NCI-H524 (cell line): ENCODE results near the gene RPS6KB2.
"Not testable (repeated sequence)": the region's sequence is repeated elsewhere in the genome, so short reads cannot be mapped to it uniquely, and the experiment has no call there.

Source experiments
- DNase-seq, 2 experiments: peaks; one replicate each; lab custom pipeline; 2025; lab: John Stamatoyannopoulos, UW

The RPS6KB2 gene

GRCh38 chr11:67410984-67411784, 17.1 kb upstream of the RPS6KB2 start:
- DNase-seq, result no peak

GRCh38 chr11:67411785-67412152, 16.5 kb upstream of the RPS6KB2 start:
- DNase-seq, result no peak

GRCh38 chr11:67412495-67413179, 15.7 kb upstream of the RPS6KB2 start:
- no peak for DNase-seq

GRCh38 chr11:67413266-67413849, 14.9 kb upstream of the RPS6KB2 start:
- no peak for DNase-seq

GRCh38 chr11:67415501-67416304, 12.6 kb upstream of the RPS6KB2 start, which contains the start of gene CARNS1:
Gene CARNS1, plus strand, starts transcription at chr11:67415678. Its CDS starts 522 bp downstream, at chr11:67416200.
- DNase-seq, result no peak

GRCh38 chr11:67416416-67417335, 11.6 kb upstream of the RPS6KB2 start:
- no peak for DNase-seq

- no peak for DNase-seq
Observed at GRCh38 chr11:67417425-67417824, 10.9 kb upstream of the RPS6KB2 start.

- no peak for DNase-seq
Observed at GRCh38 chr11:67418476-67419281, 9.6 kb upstream of the RPS6KB2 start.

- DNase-seq, result no peak
Observed at GRCh38 chr11:67419325-67420049, 8.8 kb upstream of the RPS6KB2 start.

- DNase-seq, result peak in 1 of 2 experiments; percentile 50
Observed at GRCh38 chr11:67420147-67420645, 8.1 kb upstream of the RPS6KB2 start.

- DNase-seq, result peak; percentile 83
Observed at GRCh38 chr11:67420646-67421429, 7.5 kb upstream of the RPS6KB2 start.

GRCh38 chr11:67421430-67422031, 6.8 kb upstream of the RPS6KB2 start:
- DNase-seq, result no peak

- DNase-seq, result peak in 1 of 2 experiments; percentile 21
Observed at GRCh38 chr11:67422891-67423290, 5.4 kb upstream of the RPS6KB2 start.

GRCh38 chr11:67423466-67423865, 4.8 kb upstream of the RPS6KB2 start:
- DNase-seq, result no peak

- DNase-seq, result no peak
Observed at GRCh38 chr11:67423891-67424613, 4.2 kb upstream of the RPS6KB2 start.

- DNase-seq, result not testable (repeated sequence)
Observed at GRCh38 chr11:67427364-67427859, 882 bp upstream of the RPS6KB2 start.

- DNase-seq, result no peak
Observed at GRCh38 chr11:67429038-67429668, 859 bp downstream of the RPS6KB2 start.
